ENCODE data around the gene ABL1.

The ABL1 gene

DNA sequence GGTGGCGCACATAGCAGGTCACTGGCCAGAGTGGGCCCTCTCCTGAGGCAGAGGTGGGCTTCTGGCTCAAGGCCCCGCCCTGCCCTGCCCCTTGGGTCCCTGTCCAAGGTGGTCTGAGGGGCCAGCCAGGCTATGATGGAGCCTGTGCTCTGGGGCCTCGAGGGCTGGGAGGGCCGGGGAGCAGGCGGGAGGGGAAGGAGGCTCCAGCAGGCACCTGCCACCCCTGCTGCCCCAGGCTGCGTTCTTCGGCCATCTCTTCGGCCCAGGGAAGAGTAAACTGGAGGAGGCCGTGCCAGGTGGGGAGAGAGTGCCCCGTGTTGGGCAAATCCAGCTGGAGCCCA, 89.4 kb downstream of the ABL1 start:
- DNase-seq (ENCODE audit: low read depth): no peak
- no peak for TF ChIP-seq CTCF (IDR thresholded peaks at IDR 0.05; ENCODE audit: control insufficient read depth, extremely low read depth, insufficient read depth)
- H3K4me3 ChIP-seq (ENCODE audit: low read depth, low read length): no peak overlapping the region

DNA sequence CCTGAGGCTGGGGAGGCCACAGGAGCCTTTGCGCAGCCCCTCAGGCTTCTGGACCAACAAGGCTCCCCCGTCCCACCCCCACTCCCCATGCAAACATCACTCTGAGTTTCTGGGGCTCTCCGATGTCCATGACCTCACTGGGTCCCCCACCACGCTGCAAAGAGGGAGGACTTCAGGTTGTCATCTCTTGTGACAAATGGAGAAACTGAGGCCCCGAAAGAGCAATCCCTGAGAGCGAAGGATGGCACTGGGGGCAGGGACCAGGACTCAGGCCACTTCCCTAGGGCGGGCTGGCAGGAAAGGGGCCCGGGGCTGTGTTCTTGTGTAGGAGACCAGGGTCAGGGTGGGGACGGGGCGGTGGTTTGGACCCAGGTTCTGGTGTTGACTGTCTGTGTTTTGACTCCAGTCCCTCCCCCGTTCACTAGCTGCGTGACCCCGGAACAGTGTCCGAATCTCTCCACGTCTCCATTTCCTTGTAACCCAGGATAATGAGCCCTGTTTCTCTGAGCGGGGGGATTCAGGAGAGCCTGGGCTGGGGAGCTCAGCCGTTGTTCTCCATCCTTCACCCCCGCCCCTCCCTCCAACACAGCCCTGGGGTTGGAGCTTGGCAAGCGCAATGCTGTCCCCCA, 90.1 kb downstream of the ABL1 start:
- no peak overlapping the region for H3K4me3 ChIP-seq (ENCODE audit: low read depth, low read length)
- no peak for DNase-seq (ENCODE audit: low read depth)
- TF ChIP-seq CTCF (IDR thresholded peaks at IDR 0.05; ENCODE audit: control insufficient read depth, extremely low read depth, insufficient read depth): no peak

GRCh38 chr9:130927338-130927737, 92.3 kb downstream of the ABL1 start:
- DNase-seq (ENCODE audit: low read depth): no peak
- no peak overlapping the region for H3K4me3 ChIP-seq (ENCODE audit: low read depth, low read length)

DNA sequence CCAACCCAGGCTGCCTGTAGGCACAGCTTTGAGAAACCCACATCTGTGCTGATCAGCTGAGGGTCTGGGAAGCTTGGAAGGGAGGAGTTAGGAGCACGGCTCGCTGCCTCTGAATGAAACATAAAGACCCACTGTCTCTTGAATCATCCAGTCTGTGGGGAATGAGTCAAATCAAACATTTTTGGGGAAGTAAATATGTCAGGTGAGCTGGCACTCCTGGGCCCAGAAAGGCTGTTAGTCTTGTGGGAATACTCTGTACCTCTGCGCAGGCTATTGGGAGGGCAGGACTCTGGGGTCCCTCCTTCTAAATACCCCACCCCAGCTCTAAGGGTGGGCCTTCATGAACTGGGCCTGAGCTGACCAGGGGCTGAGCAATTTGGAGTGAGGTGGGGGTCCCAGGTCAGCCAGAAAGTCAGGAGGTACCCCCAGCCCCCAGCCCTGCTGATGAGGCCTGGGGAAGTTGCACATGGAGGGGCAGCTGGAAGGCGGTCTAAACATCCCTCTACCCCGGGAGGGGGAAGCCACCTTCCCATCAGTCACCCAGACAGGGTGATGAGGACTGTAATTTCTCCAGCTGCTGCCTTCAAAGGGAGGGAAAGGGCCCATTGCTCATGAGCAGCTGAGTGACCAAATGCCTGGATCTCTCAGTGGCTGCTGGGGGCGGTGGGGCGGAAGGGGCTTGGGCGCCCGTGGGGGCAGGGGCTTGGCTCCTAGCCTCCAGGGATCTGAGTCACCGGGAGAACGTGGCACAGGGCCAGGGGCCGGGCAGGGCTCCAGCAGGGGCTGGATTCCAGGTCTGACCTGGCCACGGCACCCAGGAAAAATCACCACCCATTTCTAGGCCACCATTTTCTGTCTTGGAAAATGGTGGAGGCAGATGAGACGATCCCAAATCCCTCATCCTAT, 93.2 kb downstream of the ABL1 start:
- H3K4me3 ChIP-seq (ENCODE audit: low read depth, low read length): no peak overlapping the region
- no peak for DNase-seq (ENCODE audit: low read depth)
- no peak for TF ChIP-seq CTCF (IDR thresholded peaks at IDR 0.05; ENCODE audit: control insufficient read depth, extremely low read depth, insufficient read depth)

More at GRCh38 chr9:130927338-130927737, 92.3 kb downstream of the ABL1 start:
- no peak for TF ChIP-seq CTCF (IDR thresholded peaks at IDR 0.05; ENCODE audit: control insufficient read depth, extremely low read depth, insufficient read depth)

- no peak overlapping the region for H3K4me3 ChIP-seq (ENCODE audit: low read depth, low read length)
- DNase-seq (ENCODE audit: low read depth): no peak
- TF ChIP-seq CTCF (IDR thresholded peaks at IDR 0.05; ENCODE audit: control insufficient read depth, extremely low read depth, insufficient read depth): no peak
These were observed 94.6 kb downstream of the ABL1 start for GRCh38 chr9:130929571-130930038.

- TF ChIP-seq CTCF (IDR thresholded peaks at IDR 0.05; ENCODE audit: control insufficient read depth, extremely low read depth, insufficient read depth): no peak
- no peak for DNase-seq (ENCODE audit: low read depth)
- H3K4me3 ChIP-seq (ENCODE audit: low read depth, low read length): no peak overlapping the region
These were observed 95.2 kb downstream of the ABL1 start for GRCh38 chr9:130930132-130930803.
